Left forelimb (tissue), 1 donor: Measurements from ENCODE around the gene LRRC59.

Experiments
- DNase-seq: peaks from one replicate; pipeline ENCODE4 v3.0.0-alpha.2; 2018; ENCODE audit warnings: low spot score

LRRC59 gene

DNA sequence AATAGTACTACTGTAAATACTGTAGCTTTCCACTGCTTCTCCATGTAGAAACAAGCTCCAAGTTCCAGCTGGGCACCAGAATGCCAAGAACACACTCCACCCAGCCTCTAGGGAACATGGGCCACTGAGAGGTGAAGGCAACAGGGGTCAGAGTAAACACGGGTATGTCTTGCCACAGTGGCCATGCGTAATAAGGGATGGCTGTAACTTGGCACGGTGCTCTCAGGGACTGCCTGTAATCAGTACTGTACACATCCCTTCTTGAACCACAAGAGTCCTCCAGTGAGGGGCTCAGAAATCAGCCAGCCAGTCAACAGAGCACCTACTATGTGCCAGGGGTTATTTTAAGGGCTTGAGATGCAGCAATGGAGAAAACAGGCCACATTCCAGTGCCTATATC, 10.8 kb downstream of the LRRC59 start:
- DNase-seq, result no peak

DNA sequence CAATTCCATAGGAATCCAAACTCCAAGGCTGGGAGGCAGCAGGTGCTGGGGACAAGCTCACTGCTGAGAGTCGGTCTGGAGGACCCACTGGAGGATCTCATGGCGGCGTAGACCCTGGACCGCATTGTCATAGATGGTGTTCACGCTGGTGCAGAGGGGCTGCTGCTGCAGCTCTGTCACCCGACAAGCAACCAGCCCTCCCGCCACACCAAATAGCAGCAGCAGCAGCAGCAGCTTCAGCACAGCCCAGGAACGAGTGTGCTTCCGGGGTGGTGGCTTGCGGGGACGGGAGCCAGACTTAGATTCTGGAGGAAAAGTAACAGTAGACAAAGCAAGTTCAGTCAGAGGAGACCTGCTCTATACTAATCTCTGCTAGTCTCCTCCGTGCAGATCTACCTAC, 14.4 kb downstream of the LRRC59 start:
- DNase-seq, result no peak

DNA sequence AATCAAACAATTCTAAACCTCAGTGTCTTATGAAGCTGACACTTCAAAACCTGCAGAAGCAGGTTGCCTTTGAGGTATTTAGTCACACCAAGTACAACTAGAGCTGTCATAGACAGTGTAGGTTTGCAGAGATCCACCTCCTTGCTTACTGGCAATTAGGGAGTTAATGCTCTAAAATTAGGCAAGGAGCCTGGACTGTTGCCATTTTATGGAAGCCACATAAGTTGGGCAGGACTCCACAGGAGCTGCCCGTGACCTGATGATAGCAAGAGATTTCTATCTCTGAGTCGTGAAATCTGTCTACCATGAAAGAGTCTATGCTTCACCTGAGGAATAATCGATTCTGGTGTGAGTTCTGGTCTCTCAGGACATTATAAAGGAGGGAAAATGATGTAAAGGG, 15.4 kb downstream of the LRRC59 start:
- DNase-seq, result no peak

DNA sequence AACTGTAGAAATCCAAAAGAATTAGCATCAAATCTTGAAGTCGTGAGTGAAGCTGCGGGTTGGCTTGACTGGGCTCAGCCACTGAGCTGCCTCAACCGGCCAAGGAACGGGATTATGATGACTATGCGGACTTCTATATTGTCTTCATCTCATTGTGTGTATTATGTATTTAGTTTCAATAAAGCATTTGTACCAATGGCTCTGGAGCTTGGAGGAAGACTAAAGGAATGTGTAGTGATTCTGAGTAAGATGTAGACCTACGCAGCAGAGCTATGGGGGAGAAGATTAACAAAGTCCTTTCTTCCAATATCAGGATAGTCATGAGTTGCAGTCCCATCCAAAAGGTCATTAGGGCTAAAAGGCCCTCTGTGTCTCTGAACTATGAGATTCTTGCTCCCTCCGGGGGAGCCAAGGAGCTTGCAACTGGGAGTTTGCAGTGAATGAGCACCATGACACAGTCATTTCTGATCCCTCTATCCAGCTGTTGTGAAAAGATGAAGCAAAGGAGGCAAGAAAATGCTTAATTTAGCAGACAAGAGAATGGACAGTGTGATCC, 16.0 kb downstream of the LRRC59 start:
- no peak for DNase-seq

DNA sequence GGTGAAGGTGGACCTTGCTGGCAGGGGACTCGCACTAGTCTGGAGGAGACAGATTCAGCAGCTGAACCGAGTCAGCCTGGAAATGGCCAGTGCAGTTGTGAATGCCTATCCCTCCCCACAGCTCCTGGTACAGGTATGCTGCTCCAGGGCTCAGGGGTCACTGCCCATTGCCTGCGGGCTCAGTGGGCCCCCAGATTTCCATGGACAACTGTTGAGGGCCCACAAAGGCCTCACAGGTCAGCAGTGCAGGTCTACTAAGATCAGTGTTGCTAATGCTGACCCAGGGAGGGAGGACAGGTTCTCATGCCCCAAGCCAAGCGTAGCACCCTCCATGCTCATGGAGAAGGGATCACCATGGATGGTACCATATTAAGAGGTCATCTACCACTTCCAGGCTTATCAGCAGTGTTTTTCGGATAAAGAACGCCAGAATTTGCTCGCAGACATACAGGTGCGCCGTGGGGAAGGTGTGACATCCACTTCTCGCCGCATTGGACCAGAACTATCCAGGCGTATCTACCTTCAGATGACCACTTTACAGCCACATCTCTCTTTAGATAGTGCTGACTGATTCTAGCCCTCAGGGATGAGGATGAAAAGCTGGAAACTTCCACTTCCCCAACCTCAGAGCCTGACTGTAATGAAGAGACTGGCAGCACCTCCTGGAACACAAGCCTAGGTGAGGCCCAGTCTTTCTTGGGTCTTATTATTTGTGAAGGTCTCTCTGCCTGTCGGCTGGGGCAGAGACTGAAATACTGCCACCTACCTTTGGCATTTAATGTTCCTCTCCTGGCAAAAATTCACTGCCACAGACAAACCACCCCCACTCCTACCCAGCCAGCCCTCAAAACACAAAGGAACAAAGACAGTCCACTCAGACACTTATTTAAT, 16.7 kb downstream of the LRRC59 start:
- no peak for DNase-seq

DNA sequence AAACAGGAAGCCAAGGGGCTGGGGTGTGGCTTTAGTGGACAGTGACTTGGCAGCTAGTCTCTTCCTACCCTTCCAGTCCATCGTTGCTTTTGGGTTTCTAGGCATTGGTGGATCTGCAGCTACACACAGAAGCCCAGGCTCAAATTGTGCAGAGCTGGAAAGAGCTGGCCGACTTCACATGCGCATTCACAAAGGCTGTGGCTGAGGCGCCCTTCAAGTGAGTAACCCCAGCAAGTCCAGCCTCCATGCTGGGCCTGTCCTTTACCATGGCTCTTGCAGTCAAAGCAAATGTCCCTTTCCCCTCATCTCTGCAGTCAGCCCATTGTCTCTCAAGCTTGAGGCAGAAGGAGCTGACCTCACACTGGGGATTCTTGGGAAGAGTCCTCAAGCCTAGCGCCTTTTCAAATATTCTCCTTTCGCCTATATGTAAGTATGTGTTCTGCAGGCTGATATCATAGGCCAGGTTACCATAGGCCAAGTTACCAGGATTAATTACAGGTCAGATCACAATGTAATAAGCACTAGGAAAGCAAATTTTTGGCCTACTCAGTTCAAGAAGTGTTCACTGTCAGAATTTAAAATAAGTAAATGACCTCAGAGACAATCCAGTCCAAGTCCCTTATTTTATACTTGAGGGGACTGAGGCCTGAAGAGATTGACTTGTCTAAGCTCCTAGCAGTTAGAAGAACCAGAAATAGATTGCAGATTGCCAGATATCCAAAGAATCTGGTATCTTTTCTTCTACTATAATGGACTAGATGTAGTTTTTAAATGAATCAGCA, 17.8 kb downstream of the LRRC59 start:
- no peak for DNase-seq

DNA sequence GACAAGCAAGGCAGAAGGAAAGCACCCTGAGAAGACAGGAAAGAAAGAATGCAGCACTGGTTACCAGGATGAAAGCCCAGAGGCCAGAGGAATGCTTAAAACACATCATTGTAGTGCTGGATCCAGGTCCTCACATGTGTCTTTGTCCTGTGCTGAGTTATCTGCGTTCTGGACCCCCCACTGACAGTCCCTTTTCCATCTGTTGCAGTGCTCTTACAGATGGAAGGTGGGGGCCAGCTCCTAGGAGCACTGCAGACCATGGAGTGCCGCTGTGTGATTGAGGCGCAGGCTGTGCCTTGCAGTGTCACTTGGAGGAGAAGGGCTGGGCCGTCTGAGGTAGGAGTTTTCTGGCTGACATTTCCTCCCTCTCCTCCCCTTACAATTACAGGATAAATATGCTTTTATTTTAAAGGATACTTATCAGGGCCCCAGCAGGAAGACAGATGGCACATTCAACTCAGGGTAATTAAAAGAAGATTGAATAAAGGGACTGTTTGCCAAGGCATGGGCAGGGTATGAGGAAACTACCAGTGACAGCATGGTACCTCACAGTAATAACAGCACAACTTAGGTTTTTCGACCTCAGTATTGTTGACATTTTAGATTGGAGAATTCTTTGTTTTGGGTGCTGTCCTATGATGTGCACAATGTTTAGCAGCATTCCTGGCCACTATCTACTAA, 21.3 kb downstream of the LRRC59 start:
- DNase-seq, result no peak

DNA sequence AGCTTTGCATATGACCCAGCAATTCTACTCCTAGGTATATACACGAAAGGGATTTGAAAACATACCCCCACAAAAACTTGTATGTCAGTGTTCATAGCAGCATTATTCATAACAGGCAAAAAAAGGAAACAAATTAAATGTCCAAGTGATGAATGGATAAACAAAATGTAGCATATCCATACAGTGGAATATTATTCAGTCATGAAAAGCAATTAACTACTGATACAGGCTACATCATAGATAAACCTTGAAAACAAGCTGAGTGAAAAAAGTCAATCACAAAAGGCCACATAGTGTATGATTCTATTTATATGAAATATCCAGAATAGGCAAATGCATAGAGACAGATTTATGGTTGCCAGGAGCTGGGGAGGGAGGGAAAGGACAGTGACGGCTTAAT, 23.6 kb downstream of the LRRC59 start:
- DNase-seq, result no peak

DNA sequence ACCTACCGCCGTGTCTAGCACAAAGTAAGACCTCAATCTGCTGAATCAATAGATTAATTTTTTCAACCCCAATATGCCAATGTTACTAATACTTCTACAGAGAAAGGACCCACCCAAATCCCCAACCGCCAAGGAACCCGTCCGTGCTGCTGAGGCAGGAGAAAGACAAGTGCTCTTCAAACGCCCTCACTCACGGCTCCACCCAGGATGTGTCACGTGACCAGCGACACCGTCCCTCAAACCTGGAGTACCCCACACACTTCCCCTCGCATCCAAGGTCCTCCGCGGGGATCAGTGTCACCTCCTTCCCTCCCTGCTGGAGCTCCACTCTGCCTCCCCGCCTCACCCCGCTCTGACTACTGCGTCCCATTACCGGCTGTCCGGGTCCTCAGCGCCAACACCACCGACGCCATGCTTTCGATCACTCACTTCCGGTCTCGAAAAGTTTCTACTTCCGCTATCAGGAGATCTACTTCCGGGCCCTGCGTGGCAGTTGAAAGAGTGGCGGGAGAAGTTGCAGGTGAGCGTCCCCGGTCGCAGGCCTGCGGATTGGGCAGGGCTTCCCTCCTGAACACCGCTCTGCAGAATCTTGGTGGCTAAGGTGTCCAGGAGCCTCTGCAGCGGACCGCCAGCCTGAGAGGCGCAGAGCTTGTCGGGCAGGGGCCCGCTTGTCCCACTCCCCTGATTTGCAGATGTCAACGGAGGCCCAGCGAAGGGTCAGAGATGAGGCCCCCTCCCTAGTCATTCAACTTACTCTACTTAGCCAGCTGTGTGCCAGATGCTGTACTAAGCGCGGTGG, 24.4 kb downstream of the LRRC59 start, which contains the start of the genes EME1 and MRPL27:
Gene EME1 (plus strand): TSS at position 472 of the 799 bp plus-strand sequence. CDS start 1,980 bp downstream, outside the sequence.
Gene MRPL27 (minus strand): TSS at position 427 of the 799 bp plus-strand sequence. CDS start 14 bp downstream, at position 413.
- DNase-seq, result peak; percentile 95

DNA sequence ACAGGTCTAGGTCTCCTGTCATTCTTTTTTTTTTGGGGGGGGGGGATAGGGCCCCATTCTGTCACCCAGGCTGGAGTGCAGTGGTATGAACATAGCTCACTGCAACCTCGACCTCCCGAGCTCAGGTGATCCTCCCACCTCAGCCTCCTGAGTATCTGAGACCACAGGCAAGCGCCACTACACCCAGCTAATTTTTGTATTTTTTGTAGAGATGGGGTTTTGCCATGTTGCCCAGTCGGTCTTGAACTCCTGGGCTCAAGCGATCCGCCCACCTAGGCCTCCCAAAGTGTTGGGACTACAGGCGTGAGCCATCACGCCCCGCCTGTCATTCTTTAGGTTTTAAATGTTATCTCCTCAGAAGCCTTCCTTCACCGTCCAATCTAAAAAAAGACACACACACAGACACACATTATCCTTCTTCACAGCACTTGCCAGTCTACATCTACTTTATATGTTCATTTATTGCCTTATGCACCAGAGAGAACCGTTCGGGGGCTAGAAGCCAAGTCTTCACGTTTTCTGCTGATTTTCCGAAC, 25.0 kb downstream of the LRRC59 start:
- no peak for DNase-seq

DNA sequence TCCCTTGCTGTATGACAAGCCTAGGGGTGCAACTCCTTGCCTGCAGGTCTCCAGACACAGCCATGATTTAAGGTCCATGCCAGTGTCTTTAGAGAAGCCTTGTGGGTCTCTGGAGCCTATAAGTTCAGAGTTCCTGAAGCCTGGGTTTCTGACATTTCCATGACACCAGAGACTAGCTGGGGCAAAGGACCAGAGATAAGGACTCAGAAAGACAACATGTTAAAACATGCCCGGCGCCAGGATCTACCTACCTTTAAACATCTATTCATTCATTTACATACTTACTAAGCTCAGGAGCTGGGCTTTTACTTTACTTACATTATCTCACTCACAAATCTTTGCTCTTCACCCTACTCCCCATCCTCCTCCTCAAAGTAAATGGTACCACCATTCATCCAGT, 25.8 kb downstream of the LRRC59 start:
- DNase-seq, result no peak

DNA sequence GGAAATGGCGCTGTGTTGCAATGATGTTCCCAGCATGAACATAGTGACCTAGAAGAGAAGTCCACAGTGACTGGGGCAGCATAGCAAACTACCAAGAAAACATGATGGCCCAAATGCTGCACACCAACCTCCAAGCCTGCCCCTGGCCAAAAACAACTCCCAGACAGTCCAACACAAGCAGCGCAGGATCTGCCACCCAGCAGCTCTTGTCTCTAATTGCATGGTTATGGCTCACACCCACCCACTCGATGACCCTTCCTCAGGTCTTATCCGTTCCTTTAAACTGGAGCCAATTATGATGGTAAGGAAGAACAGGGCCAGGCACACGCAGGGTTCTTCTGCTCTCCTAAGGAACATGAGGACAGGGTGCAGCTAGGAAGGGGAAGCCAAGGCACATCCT, 27.3 kb downstream of the LRRC59 start:
- DNase-seq, result no peak

DNA sequence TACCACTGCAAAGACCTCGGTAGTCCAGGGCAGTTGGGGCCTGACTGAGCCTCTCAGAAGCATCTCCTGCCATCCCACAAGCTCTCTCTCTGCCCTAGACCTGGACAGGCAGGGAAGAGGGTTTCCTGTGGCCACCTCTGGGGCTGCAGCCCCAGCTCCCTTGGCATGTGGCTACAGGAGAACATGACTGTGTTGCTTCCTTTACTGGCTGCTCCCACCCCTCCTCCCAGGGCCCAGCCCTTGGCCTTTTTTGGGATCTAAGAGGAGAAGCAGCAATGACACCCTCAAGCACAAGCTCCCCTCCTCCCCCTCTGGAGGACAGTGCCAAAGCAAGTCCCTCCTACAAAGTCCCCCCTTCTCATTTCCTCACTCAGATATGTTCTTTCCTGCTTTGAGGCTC, 29.9 kb downstream of the LRRC59 start:
- DNase-seq, result no peak

DNA sequence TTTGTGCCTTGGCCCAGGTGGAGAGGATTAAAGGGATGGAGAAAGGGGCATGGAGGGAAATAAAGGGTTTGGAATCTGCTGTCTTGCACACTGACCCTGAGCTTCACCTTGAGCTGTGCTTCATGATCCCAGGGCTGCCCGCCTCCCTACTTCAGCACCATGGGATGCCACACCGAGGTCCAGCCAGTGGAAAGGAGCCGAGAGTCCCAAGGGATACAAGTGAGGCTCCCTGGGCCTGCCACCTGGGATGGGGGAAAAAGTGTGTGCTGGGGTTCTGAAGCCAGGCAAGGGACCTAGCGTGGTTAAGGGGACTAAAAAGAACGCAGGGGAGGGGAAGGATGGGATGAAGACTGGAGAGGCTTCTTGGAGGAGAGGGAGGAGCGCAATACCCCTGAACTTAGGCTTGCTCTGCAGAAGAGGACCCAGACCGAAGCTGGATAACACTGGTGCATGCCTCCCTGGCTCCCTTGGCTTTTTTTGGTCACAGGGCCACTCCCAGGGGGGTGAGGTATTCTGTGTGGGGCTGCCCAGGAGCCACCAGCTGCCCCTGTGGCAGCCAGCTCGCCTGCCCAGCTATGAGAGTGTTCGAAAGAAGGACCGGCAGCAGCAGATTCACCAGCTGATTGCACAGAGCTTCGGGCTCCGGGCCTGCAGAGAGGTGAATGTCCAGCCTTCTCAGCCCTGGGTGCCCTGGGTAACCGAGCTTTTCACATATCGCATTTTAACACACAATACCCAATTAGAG, 31.5 kb downstream of the LRRC59 start:
- no peak for DNase-seq

DNA sequence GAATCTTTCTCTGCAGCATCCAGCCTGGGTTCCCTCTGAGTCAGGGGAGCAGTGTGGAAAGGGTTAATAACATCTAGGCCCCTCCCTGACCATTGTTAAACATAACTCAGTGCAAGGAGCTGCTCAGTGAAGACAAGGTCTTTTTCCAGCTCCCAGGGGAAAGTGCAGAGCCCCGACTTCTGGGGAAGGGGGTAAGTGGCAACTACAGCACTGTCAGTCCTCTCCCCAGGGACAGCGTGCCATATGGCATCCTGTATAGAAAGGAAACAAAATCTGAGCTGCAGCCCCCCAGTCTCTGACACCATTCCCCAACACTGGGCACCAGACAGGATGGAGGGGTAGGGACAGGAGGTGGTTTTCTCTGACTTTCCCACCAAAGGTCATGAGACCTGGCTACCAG, 32.2 kb downstream of the LRRC59 start:
- DNase-seq, result no peak

DNA sequence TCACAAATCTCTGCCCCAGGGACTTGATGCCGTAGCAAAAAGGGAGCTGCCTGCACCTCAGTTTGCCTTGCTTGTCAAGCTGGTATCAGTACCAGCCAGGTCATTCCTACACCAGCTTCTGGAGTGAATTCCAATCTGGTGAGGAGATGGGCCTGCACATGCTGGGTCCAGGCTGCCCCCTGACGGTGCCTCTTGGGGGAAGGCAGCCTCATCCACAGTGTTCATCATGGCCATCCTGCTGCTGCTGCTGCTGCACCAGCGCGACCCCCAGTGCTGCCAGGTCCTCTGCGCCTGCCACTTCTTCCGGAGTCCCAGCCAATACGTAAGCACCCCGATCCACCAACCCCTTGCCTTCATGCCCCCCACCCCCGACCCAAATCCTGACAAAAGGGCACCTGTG, 32.6 kb downstream of the LRRC59 start:
- DNase-seq, result no peak

DNA sequence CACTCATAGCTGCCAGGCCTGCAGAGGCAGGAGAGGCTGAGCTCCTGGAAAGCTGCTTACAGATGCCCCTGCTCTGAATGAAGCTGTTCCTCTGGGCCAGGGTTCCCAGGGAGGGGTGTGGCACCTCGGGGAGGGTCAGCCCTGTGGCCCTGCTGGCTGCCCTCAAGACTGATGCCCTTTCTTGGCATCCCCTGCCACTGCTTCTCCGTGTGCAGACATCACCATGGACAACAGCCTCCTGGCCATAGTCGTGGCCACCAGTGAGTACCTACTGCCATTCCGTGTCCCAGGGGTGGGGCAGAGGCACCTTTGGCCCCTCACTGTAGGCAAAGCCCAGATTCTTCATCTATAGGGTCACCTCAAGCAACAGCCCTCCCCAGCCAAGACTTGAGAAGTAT, 33.3 kb downstream of the LRRC59 start:
- DNase-seq, result no peak

DNA sequence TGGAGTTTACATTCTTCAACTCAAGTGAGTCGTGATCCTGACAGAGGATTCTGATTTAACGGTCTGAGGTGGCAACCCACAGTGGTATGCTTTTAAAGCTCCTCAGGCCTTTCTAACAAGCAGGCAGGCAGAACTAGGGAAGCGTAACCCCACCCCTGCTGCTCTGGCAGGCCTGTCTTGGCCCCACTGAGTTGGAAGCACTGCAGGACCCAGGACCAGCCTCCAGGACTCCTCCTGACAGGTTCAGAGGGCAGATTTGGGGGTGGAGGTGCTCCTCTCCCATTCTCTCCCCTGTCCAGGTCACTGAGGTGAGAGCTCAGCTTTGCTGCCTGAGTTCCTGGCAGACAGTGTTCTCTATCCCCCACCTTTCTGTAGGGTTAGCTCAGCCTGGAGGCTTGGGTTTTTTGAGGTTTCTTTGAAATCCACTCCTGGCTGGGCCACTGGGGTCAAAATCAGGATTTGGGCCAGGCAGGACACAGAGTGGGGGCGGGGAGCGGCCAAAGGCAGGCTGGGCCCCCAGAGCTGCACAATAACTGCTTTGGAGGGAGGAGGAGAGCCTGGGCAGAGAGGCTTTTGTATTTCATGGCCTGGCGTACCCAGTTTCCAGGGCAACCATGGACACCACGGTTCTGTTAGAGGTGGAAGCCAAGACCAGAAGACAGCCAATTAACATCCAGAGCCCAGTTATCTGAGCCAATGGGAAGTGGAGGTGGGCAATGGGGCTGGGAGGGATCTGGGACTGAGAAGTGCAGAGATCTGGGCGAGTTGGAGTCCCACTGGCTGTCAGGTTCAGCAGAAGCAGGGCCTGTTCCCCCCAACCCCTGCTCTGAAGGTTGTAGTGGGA, 33.9 kb downstream of the LRRC59 start:
- DNase-seq, result no peak

DNA sequence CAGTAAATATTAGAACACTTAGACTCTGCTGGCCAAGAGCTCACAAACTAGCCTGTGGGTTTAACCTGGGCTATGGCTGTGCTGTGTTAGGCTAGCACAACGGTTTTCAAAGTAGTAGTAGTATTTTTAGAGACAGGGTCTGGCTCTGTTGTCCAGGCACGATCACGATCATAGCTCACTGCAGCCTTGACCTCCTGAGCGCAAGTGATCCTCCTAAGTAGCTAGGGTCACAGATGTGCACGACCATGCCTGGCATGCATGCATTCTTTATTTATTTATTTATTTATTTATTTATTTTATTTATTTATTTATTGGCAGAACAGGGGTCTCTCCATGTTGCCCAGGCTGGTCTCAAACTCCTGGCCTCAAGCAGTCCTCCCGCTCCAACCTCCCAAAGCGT, 34.7 kb downstream of the LRRC59 start:
- no peak for DNase-seq
